ENCODE data around the gene SEL1L3. TPM values are rescaled to one million over a fixed set of nuclear protein-coding genes. Genes with fewer than 3 reads are reported as not detected.

SEL1L3 gene
- total RNA-seq, 1 donor from 2014 or later, result 13.3 TPM

- H3K27me3 ChIP-seq, result no peaks in the 10 kb centered on the region
- TF ChIP-seq, protein P1, sequence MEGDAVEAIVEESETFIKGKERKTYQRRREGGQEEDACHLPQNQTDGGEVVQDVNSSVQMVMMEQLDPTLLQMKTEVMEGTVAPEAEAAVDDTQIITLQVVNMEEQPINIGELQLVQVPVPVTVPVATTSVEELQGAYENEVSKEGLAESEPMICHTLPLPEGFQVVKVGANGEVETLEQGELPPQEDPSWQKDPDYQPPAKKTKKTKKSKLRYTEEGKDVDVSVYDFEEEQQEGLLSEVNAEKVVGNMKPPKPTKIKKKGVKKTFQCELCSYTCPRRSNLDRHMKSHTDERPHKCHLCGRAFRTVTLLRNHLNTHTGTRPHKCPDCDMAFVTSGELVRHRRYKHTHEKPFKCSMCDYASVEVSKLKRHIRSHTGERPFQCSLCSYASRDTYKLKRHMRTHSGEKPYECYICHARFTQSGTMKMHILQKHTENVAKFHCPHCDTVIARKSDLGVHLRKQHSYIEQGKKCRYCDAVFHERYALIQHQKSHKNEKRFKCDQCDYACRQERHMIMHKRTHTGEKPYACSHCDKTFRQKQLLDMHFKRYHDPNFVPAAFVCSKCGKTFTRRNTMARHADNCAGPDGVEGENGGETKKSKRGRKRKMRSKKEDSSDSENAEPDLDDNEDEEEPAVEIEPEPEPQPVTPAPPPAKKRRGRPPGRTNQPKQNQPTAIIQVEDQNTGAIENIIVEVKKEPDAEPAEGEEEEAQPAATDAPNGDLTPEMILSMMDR (IDR thresholded peaks at IDR 0.05), result no peak
- no peak overlapping the region for H3K27ac ChIP-seq
- no peak overlapping the region for H3K4me3 ChIP-seq
- H3K36me3 ChIP-seq, result no peaks in the 10 kb centered on the region
- H3K4me1 ChIP-seq, result no peaks in the 10 kb centered on the region
- H3K9me3 ChIP-seq, result no peaks in the 10 kb centered on the region
- DNase-seq (ENCODE audit: low spot score in 2 of 2), result no peak
- intact Hi-C loops (cut with DNase I), result no loop called here
Observed at GRCh38 chr4:25903900-25904747, 41.3 kb upstream of the SEL1L3 start.

DNA sequence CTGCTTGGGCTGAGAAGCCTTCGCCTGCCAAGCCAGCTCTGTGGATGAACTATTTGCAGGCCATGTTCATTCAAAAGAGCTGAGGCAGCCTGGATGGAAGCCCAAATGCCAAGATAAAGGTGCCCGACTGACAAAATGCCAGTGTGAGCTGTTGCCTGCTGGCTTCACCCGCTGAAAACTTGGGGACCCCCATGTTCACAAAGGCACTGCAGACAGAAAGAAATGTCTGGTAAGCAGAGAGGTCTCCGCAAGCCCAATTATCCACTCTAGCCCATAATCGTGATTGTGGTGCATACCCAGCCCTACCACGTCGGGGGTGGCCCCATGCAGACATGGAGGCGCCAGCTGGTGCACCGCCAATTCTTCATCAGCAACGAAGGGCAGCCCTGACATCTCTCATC lies 38.2 kb upstream of the SEL1L3 start:
- H3K9me3 ChIP-seq, result no peaks in the 10 kb centered on the region
- no peak overlapping the region for H3K4me3 ChIP-seq
- DNase-seq (ENCODE audit: low spot score in 2 of 2), result no peak
- H3K27ac ChIP-seq, result no peak overlapping the region
- TF ChIP-seq, protein P1 (IDR thresholded peaks at IDR 0.05), result no peak
- no peaks in the 10 kb centered on the region for H3K36me3 ChIP-seq
- no peaks in the 10 kb centered on the region for H3K27me3 ChIP-seq
- H3K4me1 ChIP-seq, result no peaks in the 10 kb centered on the region
- intact Hi-C loops (cut with DNase I), result no loop called here

GRCh38 chr4:25900310-25900709 lies 37.5 kb upstream of the SEL1L3 start:
- TF ChIP-seq, protein P1 (IDR thresholded peaks at IDR 0.05), result no peak
- no peak overlapping the region for H3K27ac ChIP-seq
- no peak for DNase-seq (ENCODE audit: low spot score in 2 of 2)

DNA sequence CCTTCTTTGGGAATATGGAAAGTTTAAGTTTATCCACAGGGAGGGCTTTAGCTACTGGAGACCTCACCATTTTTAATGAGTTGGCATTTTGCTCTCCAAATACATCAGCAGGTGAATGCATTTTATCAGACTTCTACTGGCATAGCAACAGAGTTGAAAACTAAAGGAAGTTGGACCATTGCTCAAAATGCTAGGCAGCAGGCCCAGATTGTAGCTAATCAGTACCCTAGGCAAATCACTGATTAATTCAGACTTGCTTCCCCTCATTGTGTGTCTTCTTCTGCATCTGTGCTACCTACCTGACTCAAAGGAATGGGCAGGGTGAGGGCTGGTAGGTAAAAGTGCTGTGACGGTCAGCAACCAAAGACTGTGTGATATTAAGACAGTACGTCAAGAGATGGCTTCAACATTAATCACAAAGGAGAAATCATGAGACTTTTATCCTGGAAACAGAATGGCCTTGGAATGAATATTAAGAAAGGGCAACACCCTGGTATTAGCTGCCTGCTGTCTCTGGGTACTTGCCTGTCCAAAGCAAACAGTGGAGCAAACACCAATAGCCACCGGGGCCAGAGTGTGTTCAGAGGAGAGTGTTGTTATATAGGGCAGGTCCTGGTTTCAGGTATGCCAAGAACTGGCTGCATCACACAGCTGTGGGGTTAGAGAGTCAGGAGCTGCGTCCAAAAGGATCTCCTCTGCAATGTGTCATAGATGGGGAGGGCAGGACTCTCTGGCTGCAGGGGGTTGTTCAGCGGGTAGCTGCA lies 34.2 kb upstream of the SEL1L3 start:
- no peaks in the 10 kb centered on the region for H3K36me3 ChIP-seq
- DNase-seq (ENCODE audit: low spot score in 2 of 2), result no peak
- intact Hi-C loops (cut with DNase I), result no loop called here

More at GRCh38 chr4:25900310-25900709, 37.5 kb upstream of the SEL1L3 start:
- no peaks in the 10 kb centered on the region for H3K27me3 ChIP-seq
- no peaks in the 10 kb centered on the region for H3K9me3 ChIP-seq
- no peaks in the 10 kb centered on the region for H3K4me1 ChIP-seq
- intact Hi-C loops (cut with DNase I), result no loop called here
- no peaks in the 10 kb centered on the region for H3K36me3 ChIP-seq
- H3K4me3 ChIP-seq, result no peak overlapping the region

GRCh38 chr4:25892796-25893195 lies 30.0 kb upstream of the SEL1L3 start:
- TF ChIP-seq, protein P1 (IDR thresholded peaks at IDR 0.05), result no peak
- intact Hi-C loops (cut with DNase I), result no loop called here

More for the DNA sequence above, 34.2 kb upstream of the SEL1L3 start:
- H3K4me1 ChIP-seq, result no peaks in the 10 kb centered on the region
- H3K27me3 ChIP-seq, result no peaks in the 10 kb centered on the region
- no peaks in the 10 kb centered on the region for H3K9me3 ChIP-seq
- H3K4me3 ChIP-seq, result no peak overlapping the region
- H3K27ac ChIP-seq, result no peak overlapping the region
- TF ChIP-seq, protein P1 (IDR thresholded peaks at IDR 0.05), result no peak

More at GRCh38 chr4:25892796-25893195, 30.0 kb upstream of the SEL1L3 start:
- H3K4me3 ChIP-seq, result no peak overlapping the region
- H3K27me3 ChIP-seq, result no peaks in the 10 kb centered on the region
- H3K9me3 ChIP-seq, result no peaks in the 10 kb centered on the region
- H3K27ac ChIP-seq, result no peak overlapping the region
- DNase-seq (ENCODE audit: low spot score in 2 of 2), result no peak
- no peaks in the 10 kb centered on the region for H3K36me3 ChIP-seq
- H3K4me1 ChIP-seq, result no peaks in the 10 kb centered on the region

Data from ascending aorta (tissue), 2 donors.